Umbilical cord (tissue), 2 donors: ENCODE results near the gene DAGLA. TPM values are rescaled to one million over a fixed set of nuclear protein-coding genes. Genes with fewer than 3 reads are reported as not detected.

ENCODE experiments used
- DNase-seq: peaks from one replicate; pipeline ENCODE4 v3.0.0-alpha.2; 2015; ENCODE audit warnings: low spot score
- total RNA-seq: library from RNA; depleted of rRNA; stranded (reverse); fragments of >200 nt; gene quantifications from one replicate; pipeline ENCODE4 v1.2.3, GENCODE V29; 2014; ENCODE audit warnings: low replicate concordance; ENCODE audit not compliant: insufficient read depth

DAGLA gene
- total RNA-seq, 1 donor from 2014 or later = 1.4 TPM

DNA sequence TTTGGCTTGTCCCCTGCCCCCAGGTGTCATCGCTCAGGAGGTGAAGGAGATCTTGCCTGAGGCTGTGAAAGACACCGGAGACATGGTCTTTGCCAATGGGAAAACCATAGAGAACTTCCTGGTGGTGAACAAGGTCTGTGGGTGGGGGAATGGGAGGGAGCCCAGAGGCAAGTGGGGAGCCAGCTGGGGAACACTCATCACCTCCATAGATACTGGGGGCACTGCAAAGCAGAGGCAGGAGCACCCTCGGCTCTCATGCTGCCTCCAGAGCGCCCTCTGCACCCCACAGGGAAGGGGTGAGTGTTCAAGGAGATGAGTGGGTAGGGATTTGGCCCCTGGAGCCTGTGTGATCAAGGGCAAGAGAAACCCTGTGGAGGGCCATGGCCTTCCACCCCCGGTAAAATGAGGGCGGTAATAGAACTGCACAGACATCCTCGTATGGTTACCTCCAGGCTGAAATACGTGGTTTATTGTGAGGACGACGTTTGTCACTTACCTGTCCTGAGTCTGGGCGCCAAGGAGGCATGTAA, 98.2 kb downstream of the DAGLA start:
- DNase-seq = no peak

DNA sequence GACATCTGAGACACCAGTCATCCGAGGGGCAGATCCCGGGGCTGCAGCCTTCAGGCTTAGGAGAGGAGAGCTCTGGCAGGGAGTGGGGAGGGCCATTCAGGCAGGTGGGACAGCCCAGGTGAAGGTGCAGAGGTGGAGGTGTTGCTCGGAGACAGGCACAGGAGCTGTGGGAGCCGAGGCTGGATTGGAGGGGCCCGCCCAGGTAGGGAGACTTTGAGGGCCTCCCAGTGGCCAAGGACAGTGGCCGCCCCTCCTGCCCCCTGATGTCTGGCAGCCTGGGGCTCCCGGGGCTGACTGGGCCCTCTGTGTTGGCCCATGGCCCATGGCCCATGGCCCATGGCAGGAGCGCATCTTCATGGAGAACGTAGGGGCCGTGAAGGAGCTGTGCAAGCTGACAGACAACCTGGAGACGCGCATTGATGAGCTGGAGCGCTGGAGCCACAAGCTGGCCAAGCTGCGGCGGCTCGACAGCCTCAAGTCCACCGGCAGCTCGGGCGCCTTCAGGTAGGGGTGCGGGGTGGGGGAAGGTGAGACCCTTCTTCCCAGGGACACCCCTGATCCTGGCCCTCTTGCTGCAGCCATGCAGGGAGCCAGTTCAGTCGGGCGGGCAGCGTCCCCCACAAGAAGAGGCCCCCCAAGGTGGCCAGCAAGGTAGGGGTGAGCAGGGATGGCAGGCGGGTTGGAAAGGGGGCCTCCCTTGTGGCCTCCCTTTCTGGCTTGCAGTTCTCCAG, 98.9 kb downstream of the DAGLA start:
- DNase-seq = no peak

DNA sequence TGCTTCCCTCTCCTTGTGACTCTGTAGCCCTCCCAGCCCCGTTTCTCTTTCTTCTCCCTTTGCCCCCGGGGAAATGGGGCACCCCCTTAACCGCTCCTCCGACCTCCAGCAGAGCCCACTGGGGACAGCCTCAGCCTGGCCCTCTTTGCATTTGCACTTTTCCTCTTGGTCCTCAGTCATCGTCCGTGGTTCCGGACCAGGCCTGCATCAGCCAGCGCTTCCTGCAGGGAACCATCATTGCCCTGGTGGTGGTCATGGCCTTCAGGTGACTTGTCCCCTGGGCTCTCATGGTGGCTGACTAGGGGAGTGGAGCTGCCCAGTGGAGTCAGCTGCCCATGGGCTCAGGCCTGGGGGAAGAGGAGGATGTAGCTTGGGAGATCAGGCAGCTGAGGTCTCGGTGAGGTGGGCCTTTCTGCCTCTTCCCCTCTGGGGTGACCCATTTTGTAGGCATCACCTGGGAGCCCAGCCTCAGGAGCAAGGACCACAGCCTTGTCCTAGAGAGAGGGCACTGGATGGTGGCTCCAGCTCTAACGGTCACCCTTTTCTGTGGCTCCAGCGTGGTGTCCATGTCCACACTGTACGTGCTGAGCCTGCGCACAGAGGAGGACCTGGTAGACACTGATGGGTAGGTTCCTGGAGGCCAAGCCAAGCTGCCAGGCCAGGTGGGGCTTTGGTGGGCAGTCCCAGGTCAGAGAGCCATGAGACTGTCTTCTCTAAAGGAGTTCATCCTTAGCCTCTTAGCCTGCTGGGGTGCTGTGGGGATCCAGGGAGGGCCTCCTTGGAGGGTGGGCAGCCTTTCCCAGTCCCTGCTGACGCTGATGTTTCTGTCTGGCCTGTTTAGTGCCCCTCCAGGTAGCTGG, 99.7 kb downstream of the DAGLA start:
- DNase-seq = no peak

DNA sequence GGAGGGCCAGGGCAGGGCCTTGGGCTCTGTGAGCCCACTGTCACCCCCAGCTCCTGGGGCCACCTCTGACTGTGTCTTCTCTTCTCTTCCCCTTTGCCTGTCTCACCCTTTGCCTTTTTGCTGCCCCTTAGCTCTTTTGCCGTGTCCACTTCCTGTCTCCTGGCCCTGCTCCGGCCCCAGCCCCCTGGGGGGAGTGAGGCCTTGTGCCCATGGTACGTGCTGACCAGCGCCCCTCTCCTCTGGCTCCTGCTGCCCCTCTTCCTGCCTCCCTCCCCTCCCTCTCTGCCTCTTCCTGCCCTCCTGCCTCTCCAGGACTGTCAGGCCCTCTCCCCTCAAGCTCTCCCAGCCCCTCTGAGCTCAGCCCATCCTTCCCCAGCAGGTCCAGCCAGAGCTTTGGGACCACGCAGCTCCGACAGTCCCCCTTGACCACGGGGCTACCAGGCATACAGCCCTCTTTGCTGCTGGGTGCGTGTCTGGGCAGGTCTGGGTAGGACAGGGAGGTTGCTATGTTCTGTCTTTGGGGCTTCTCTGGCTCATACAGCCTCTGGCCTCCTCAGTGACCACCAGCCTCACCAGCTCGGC, 100.5 kb downstream of the DAGLA start:
- DNase-seq = no peak

DNA sequence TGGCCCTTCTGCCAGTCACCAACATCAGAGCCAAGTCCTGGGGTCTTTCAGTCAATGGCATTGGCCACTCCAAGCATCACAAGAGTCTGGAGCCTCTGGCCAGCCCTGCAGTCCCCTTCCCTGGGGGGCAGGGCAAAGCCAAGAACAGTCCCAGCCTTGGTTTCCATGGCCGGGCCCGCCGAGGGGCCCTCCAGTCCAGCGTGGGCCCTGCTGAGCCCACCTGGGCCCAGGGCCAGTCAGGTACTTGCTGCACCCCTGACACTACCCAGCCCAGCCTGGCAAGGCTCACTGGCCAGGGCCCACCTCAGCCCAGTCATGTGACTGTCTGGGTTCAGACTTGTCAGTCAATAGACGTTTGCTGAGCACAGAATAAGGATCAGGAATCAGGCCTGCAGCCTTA, 101.4 kb downstream of the DAGLA start:
- DNase-seq = no peak

DNA sequence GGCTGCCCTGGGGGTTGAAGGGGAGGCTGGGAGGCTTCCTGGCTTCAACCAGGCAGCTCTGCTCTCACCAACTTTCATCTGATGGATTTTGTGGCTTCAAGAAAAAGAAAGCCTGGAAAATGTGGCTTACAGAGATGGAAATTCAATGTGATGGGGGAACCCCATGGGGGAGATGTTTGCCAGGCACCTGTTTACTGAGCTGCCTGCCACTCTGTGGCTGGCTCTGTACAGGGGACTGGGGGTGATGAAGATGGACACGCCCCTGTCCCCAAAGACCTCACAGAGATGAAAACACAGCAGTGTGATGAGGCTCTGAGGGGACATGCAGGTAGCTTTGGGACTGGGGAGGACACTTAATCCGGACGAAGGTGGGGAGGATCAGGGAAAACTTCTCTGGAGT, 102.1 kb downstream of the DAGLA start:
- DNase-seq = no peak

DNA sequence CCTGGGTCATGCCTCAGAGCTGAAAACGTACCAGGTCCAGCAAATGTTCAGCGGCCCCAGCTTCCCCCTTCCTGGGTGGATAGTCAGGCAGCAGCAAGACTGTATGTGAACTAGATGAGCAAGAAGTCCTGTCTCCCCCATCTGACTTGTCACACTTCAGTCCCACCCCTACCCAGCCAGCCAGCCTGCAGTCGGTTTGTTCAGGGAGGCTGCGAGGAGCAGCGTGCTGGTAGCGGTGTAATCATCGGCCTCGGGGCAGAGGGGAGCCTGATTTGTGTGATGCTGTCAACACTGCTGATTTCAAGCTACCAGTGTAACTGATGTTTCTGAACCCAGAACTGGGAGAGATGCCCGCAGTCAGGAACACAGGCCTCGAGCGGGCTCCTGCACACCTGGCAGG, 102.7 kb downstream of the DAGLA start:
- DNase-seq = no peak

DNA sequence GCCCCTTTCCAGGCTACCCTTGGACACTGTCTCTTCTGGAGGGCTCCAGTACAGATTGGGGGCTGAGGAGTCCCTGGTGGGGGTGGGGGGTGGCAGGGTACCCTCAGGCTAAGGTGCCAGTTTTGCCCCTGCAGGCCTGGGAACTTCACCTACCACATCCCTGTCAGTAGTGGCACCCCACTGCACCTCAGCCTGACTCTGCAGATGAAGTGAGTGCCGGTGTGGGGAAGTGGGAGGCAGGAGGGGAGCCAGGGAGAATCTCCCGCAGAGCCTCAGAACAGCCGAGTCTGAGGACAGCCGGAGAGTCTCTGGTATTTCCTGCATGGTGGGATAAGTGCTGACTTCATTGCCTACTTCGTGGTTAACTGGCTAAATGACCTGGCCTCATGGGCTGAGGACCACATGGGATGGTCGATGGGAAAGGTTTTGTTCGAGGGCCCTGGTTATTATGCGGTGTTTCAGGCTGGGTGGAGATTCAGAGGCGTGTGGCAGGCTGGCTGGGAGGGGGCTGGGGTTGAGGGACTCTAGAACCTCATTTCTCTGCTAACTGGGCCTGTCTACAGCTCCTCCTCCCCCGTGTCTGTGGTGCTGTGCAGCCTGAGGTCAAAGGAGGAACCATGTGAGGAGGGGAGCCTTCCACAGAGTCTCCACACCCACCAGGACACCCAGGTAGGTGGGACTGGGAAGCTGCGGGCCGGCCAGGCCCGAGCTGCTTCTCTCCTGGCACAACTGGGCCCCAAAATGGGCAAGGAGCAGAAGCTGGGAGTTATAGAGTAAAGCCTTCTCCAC, 103.7 kb downstream of the DAGLA start:
- no peak for DNase-seq

DNA sequence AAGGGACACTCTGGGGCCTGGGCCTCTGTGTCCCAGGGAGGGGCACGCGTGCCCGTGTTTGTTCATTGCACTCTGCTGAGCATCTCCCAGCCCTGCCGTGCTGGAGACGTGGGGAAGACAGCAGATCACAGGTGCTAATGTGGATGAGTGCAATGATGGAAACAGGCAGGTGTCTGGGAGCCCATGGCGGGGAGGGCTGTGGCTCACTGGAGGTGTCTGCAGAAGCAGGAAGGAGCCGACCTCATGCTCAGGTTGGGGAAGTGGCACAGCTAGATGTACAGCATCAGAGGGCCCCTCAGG, 104.3 kb downstream of the DAGLA start:
- DNase-seq = no peak

DNA sequence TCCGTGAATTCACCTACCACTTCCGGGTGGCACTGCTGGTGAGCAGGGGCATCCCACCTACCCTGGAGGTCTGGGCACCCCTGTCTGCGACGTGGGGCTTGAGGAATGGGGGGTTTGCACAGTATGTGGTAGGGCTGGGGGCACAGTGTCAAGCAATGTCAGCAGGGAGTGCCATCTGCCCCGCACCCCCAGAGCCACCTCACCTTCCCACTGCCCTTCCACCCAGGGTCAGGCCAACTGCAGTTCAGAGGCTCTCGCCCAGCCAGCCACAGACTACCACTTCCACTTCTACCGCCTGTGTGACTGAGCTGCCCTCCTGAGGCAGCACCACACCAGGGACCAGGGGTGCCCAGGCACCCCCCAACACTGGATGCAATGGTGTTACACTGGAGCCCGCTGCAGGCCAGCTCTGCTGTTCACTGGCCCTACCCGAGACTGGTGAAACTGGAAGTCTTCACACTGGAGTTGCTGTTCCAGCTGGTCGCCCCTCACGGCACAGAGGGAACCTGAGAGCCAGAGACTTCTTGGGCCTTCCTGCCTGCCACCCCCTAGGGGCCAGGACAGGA, 105.7 kb downstream of the DAGLA start:
- DNase-seq = no peak

DNA sequence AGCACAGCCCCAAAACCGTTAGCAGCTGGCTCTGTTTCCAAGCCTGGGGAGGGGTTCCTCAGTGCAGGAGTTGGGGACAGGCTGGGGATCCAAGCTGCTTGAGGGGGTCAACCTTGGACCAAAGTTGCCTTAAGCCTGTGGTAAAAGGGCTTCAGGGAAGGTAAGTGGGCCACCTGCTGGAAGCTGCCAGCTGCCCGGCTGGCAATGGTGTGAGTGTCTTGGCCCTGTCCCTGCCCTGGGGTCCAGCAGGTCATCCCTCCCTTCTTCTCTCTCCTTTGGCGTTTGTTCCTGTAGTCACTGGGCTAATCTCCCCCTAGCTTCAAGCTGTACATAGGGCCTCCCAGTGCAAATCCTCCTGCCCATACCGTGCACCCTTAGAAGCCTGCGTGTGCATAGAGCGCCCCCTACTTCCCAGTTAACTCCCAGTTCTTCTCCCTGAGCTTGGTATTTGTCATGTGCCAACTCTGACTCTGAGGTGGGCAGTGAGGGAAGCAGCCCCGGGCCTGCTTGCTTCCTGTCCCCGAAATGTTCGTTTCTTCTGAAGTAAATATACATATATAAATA, 107.8 kb downstream of the DAGLA start:
- peak; percentile 76 for DNase-seq

DNA sequence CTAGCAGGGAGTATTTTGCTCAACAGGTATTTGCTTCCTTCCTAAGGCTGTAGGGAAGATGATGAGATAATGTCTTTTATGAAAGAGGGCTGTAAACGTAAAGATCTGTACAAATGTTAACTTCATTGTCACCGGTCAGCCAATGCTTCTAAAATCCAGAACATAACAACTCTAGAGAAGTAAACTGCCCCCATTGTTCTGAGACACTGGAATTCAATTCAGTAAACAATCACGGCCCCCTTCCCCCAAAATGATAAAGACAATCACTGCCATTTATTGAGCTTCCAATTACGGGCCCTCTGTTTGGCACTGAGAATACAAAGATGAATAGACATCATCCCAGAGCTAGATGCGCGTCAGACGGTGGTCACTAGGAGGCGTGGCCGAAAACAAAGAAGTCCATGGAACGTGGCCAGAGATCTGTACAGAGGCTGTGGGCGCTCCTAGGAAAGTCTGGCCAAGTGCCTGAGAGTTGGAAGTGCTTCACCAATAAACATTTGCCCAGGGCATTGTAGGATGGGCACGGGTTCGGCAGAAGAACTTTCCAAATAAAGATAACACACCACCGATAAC, 111.6 kb downstream of the DAGLA start:
- peak; percentile 88 for DNase-seq

DNA sequence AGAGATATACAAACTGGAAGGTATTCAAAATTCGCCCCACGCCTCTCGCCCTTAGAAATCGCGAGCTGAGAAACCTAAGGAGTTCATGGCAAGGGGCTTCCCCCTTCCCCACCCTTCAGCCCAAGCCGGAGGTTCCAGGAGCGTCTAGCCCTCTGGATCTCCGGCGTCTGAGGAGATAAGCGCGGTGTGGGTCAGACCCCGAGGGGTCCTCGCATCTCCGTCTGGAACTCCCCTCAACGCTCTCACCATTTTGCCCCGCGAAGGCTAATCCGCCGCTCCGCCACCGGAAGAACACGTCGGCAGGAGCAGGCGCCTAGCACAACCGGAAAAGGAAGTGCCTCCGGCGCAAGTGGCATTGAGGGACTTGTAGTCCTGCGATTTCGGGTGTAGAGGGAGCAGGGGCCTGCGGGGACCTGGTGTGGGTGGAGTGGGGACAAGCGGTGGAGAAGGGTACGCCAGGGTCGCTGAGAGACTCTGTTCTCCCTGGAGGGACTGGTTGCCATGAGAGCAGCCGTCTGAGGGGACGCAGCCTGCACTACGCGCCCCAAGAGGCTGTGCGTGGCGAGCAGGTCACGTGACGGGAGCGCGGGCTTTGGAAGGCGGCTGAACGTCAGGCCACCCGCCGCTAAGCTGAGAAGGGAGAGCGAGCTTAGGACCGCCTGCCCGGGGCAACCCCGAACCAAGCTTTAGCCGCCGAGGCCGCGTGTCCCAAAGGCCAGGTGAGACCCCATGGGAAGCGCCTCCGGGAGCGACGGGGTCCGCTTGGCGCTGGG, 112.3 kb downstream of the DAGLA start, which contains the start of the genes FEN1 and TMEM258:
FEN1 (plus strand) TSS at position 602 of the 773 bp plus-strand sequence. CDS start 2,451 bp downstream, outside the sequence.
TMEM258 (minus strand) TSS at position 290 of the 773 bp plus-strand sequence; CDS start at position 249, 41 bp downstream.
- peak; percentile 98 for DNase-seq

DNA sequence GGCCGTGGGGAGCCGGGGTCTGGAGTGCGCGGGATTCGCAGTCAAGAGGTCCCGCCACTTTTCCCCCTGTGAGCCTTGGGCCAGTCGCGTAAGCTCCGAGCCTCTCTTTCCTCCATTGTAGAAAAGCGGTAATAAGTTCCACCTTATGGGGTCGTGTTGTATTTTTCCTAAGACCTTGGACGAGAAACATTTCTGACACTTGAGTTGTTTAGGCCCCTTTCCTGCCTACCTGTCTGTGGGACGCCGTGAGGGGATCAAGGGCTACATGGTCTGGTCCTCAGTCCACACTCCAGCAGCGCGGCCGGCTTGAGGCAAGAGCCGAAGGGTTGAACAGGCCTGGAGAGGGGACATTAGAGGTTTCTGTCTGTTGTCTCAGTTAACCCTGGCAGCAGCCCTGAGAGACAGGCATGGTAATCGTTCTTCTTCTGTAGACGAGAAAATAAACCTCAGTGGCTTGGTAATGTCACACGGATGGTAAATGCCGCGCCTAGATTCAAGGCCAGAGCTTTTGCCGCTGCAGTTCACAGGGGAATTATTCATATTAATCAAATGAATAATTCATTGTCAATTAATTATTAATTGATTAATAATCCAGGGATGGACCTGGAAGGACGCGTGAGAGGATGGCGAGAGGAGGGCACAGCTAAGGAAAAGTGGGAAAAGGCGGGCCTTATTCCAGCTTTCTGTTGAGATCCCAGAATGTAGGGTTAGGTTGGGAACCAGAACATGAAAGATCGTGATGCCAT, 113.1 kb downstream of the DAGLA start:
- no peak for DNase-seq

DNA sequence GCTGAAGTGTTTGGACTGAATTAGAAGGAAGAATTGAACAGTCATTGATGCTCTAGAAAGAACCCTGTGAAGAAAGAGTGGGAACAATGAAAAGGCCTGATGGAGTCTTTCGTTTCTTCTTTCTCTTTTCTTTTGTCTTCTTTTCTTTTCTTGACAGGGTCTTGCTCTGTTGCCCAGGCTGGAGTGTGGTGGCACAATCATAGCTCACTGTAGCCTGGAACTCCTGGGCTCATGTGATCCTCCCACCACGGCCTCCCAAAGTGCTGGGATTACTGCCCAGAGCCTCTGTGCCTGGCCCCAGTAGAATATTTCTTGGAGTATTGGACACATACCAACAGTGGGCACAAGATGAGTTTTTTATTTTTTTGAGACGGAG, 113.6 kb downstream of the DAGLA start:
- no peak for DNase-seq

DNA sequence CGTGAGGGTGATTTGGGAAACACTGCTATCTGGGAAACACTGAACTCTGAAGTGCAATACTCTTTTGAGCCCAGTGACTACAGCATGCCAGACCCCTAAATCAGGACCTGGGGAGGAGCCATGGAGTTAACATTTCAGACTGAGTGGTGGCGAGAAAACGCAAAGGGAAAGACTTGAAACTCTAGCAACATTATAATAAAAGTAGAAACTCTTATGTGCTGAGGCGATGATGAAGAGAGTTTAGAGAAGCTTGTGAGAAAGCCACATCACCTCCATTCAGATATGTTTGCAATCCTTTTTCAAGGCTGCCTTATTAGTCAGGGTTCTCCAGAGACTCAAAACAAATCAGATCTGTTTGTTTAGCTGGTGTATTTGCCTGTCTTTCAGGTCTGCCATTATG, 114.4 kb downstream of the DAGLA start:
- no peak for DNase-seq

DNA sequence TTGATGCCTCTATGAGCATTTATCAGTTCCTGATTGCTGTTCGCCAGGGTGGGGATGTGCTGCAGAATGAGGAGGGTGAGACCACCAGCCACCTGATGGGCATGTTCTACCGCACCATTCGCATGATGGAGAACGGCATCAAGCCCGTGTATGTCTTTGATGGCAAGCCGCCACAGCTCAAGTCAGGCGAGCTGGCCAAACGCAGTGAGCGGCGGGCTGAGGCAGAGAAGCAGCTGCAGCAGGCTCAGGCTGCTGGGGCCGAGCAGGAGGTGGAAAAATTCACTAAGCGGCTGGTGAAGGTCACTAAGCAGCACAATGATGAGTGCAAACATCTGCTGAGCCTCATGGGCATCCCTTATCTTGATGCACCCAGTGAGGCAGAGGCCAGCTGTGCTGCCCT, 115.3 kb downstream of the DAGLA start:
- DNase-seq = no peak

DNA sequence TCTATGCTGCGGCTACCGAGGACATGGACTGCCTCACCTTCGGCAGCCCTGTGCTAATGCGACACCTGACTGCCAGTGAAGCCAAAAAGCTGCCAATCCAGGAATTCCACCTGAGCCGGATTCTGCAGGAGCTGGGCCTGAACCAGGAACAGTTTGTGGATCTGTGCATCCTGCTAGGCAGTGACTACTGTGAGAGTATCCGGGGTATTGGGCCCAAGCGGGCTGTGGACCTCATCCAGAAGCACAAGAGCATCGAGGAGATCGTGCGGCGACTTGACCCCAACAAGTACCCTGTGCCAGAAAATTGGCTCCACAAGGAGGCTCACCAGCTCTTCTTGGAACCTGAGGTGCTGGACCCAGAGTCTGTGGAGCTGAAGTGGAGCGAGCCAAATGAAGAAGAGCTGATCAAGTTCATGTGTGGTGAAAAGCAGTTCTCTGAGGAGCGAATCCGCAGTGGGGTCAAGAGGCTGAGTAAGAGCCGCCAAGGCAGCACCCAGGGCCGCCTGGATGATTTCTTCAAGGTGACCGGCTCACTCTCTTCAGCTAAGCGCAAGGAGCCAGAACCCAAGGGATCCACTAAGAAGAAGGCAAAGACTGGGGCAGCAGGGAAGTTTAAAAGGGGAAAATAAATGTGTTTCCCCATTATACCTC, 115.8 kb downstream of the DAGLA start:
- no peak for DNase-seq
